ENCODE measurements around the gene ZNF584.
"Not testable (repeated sequence)": the region's sequence is repeated elsewhere in the genome, so short reads cannot be mapped to it uniquely, and the experiment has no call there.

The ZNF584 gene
- total RNA-seq: 17.9 to 19.6 (median 18.7) reads per million in 4 experiments

DNA sequence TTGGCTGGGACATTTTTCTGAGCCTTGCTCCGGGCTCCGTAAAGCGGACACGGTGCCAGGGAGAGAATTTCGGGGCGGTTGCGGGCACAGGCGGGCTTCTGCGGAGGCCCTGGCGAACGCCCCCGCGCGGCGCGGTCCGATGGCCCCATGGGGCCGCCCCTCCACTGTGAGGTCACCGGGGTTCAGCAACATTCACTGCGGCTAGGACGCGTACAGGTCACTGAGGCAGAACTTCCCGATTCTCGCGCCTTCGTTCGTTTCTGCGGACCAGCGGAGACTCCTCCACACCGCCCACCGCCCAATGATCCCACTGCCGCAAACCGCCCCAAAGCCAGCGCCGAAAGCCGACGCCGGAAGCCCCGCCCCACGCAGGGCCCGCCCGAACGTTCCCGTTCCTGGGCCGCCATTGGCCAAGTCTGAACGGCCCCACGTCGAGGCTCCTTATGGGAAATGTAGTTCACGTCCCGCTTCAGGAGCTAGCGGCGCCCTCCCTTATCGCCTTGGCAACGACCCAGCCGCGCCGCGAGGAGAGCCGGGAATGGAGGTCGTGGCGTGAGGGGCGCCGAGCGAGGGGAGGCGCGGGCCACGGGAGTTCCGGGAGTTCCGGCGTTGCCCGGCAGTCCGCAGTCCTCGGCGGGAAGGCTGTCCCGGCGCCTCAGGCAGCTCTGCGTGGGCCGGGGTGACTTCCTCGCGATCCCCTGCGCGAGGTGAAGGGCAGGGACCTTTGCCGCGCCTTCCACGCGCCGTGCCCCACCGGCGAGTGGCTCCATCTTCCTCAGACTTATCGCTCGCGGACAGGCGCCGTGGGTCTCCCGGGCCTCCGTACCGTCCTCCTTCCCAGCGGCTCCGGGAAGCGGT lies at the start of gene ZNF584:
Gene ZNF584 (plus strand): TSS at position 498 of the 858 bp plus-strand sequence. CDS start 499 bp downstream, outside the sequence.
- peak; percentile 90 for DNase-seq

- no peak for DNase-seq
Observed at GRCh38 chr19:58361900-58362271, 46.6 kb upstream of the ZNF584 start.

- DNase-seq: peak; percentile 92
Observed at GRCh38 chr19:58362272-58362994, 46.0 kb upstream of the ZNF584 start, which contains the start of gene ZNF497. Gene ZNF497, minus strand, starts transcription at chr19:58362751. Its CDS starts 5,116 bp downstream, at chr19:58357635.

- no peak for DNase-seq
Observed at GRCh38 chr19:58364146-58364545, 44.3 kb upstream of the ZNF584 start.

DNA sequence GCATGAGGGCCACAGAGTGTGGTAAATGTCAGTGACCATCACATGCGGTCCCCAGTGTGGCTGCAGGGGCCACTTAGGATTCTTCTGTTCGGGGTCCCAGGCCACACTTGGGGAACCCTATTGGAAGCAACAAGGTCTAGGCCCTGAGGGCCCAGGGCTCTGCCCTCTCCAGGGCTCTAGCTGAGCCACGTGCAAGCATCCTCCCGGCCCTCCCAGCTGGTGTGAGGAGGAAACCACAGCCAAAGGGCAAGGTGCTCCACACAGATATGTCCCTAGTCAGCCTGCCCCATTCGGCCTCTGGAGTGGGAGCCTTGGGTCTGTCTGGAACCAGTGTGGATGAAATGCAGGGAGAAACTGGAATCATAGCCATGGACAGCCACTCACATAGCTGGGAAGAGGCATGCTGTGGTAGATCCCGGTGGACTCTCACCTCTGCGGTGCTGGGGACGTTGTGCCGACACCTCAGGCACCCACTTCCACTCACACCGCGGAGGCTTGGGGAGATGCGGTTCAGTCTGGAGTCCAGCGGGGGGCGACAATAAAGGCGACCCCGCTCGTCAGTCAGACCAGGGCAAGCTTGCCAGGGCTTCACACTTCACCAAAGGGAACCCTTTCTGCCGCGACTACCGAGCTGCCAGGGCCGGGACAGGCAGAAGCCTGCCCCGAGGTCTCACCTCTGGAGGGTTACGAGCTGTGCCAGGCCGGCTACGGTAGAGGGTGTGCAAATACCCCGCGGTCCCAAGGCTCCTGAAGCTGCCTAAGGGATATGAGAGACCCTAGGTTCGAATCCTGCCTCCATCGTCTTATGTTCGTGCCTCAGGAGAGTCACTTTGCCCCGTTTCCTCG lies 41.6 kb upstream of the ZNF584 start:
- DNase-seq: no peak

DNA sequence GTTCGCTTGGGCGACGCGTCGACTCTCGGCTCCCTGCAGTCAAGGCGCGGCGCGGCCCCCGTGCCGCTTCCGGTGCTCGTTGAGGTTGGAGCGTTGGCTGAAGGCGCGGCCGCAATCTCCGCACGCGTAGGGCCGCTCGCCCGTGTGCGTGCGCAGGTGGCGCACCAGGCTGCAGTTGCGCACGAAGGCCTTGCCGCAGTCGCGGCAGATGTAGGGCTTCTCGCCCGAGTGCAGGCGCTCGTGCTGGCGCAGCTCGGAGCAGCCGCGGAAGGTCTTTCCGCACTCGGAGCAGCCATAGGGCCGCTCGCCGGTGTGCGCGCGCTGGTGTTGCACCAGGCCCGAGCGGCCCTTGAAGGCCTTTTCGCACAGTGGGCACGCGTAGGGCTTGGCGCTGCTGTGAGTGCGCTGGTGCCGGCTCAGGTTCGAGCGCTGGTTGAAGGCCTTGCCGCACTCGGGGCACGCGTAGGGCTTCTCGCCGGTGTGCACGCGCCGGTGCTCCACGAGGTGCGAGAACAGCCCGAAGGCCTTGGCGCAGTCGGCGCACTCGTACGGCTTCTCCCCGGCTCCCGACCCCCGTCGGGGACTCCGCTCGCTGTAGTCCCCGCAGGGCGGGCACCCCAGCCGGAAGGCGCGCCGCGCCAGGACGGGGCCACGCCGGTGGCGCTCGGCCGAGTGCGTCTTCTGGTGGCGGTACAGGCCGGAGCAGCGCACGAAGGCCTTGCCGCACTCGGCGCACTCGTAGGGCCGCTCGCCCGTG lies 40.6 kb upstream of the ZNF584 start:
- DNase-seq: no peak

- DNase-seq: no peak
Observed at GRCh38 chr19:58368561-58369360, 39.7 kb upstream of the ZNF584 start.

- no peak for DNase-seq
Observed at GRCh38 chr19:58372311-58373133, 35.9 kb upstream of the ZNF584 start.

DNA sequence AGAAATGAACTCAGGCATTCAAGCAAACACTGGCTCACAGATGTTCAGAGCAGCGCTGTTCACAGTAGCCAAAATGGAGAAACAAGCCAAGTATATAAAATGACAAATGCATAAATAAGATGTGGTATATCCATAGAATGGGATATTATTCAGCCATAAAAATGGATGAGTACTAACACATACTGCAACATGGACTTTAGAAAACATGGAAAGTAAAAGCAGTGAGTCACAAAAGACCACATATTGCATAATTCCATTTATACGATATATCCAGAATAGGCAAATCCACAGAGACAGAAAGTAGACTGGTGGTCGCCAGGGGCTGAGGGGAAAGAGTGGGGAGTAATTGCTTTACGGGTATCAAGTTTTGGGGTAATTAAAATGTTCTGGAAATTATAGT lies 34.2 kb upstream of the ZNF584 start:
- no peak for DNase-seq

DNA sequence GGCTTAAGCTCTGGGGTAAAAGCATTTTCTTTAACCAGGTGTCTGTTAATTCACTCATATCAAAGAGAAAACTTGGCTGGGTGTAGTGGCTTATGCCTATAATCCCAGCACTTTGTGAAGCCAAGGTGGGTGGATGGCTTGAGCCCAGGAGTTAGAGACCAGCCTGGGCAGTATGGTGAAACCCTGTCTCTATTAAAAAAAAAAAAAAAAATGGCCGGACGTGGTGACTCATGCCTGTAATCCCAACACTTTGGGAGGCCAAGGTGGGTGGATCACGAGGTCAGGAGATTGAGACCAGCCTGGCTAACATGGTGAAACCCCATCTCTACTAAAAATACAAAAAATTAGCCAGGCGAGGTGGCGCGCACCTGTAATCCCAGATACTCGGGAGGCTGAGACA lies 31.7 kb upstream of the ZNF584 start:
- DNase-seq: not testable (repeated sequence)

DNA sequence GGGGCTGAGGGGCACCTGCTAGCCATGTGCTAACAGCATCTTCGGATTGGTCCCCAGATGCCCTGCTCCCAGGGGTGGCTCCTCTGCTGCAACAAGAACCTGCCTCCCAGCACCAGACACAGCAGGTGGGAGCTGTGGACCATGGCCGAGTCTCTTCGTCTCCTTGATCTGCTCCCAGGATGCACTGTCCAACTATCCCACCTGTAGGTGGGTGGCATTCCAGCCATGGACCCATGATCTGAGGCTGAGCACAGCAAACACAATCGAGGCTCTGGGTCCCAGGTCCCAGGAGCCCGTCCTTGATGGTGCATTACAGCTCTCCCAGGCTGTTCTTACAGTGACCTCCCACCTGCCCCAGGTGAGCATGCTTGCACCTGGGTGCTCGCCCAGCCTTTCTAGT lies 29.2 kb upstream of the ZNF584 start:
- no peak for DNase-seq

GRCh38 chr19:58380037-58380661 lies 28.3 kb upstream of the ZNF584 start:
- DNase-seq: no peak

GRCh38 chr19:58380662-58381459 lies 27.6 kb upstream of the ZNF584 start, which contains the start of gene ZNF837:
Gene ZNF837, minus strand, starts transcription at chr19:58381030. Its CDS starts 11,698 bp downstream, at chr19:58369332.
- DNase-seq: peak; percentile 94

DNA sequence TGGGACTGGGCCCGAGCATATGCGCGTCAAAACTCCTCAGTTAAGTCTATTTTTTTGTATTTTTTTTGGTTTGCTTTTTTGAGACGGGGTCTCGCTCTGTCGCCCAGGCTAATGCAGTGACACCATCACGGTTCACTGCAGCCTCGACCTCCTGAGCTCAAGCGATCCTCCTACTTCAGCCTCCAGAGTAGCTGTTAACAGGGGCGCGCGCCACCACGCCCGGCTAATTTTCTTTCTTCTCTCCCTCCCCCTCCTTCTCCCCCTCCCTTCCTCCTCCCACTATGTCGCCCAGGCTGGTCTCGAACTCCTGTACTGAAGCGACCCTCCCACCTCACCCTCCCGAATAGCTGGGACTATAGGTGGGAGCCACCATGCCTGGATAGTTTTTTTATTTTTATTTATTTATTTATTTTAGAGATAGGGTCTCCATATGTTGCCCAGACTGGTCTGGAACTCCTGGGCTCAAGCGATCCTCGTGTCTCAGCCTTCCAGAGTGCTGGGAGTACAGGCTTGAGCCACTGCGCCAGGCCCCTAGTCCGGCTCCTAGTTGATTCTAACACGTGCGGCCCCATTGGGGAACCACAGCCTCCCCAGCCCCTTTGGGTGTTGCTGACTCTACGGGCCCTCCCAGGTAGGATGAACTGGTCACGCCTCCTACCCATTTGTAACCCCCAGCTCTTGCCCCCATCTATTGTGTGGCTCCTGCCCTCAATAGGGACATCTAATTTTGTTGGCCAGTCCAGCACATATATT lies 26.8 kb upstream of the ZNF584 start:
- no peak for DNase-seq

DNA sequence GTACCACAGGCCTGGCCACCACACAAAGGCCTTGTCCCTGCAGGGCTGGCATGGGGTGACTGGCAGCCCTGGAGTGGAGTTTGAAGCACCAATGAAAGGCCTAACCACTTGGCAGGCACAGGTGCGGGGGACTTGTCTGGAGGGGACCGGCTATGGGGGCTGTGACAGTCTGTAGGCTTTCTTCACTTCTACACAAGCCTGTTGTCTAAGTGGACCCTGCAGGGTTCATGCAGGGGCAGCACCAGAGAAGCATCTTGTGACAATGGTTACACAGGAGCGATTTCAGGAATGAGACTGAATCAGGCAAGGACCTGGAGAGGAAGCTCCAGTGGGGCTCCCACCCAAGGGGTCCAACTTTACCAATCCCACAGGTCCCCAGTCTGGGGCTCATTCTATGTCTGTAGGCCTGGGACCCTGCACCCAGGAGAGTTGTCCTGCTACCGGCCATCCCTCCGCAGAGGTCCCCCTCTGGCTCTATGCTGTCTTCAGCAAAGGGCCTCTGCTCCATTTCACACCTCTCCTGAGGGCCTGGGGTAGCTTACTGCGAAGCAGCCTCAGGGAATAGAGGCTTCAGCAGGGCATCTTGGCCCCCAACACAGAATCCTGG lies 25.3 kb upstream of the ZNF584 start:
- DNase-seq: no peak

GRCh38 chr19:58385313-58385890 lies 23.0 kb upstream of the ZNF584 start:
- no peak for DNase-seq

DNA sequence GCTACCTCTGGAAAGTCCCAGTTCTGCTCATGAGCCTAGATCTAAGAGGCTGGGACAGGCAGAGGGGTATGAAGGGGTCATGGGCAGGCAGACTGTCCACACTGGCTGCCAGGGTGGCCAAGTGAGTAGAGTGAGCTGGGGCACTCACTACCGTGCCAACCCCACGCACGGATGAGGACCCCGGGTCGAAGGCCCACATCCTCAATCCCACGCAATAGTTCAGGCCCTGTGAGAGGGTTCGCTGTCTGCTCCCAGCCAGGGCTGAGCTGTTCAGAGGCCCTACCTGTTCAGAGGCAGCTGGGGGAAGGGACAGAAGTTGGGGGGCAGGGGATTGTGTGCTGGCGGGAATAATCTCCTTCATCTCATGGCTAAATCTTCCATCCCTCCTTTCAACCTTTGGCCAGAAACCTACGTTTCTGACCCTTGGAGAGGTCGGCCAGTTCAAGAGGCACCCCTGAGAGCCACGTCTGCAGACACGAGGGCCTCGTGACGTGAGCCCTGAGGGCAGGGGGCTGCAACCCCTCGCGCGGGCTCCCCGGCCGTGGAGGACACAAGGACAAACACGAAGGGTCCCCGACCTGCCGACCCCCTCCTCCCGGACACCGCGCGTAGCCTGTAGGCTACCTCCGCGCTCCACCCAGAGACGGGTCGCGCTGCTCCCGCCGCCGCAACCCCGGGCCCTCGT lies 22.4 kb upstream of the ZNF584 start:
- DNase-seq: no peak
